HG02943 (cell line): Measurements from ENCODE around the gene C19orf25.
"Not testable (repeated sequence)": the region's sequence is repeated elsewhere in the genome, so short reads cannot be mapped to it uniquely, and the experiment has no call there.

Source experiments
- ATAC-seq: cut with Tn5 transposase; IDR thresholded peaks from one replicate; pipeline ENCODE4 v1.9.1; 2021; ENCODE audit warnings: mild to moderate bottlenecking, low read depth, moderate library complexity; ENCODE audit not compliant: unreplicated experiment

C19orf25 gene

GRCh38 chr19:1451916-1452801 is 26.9 kb downstream of the C19orf25 start:
- ATAC-seq, result no peak

GRCh38 chr19:1450735-1451731 is 28.0 kb downstream of the C19orf25 start:
- ATAC-seq, result no peak

- no peak for ATAC-seq
Observed at GRCh38 chr19:1449467-1450442, 29.3 kb downstream of the C19orf25 start, which contains the start of gene APC2. APC2 (plus strand) TSS chr19:1450121; CDS start chr19:1453002, 2,881 bp downstream.

GRCh38 chr19:1447944-1448343 is 31.1 kb downstream of the C19orf25 start:
- no peak for ATAC-seq

GRCh38 chr19:1447504-1447903 is 31.5 kb downstream of the C19orf25 start:
- ATAC-seq, result no peak

GRCh38 chr19:1446713-1447481 is 32.1 kb downstream of the C19orf25 start:
- no peak for ATAC-seq

GRCh38 chr19:1445932-1446712 is 32.9 kb downstream of the C19orf25 start:
- ATAC-seq, result no peak

GRCh38 chr19:1445185-1445931 is 33.7 kb downstream of the C19orf25 start:
- no peak for ATAC-seq

GRCh38 chr19:1441677-1442438 is 37.2 kb downstream of the C19orf25 start:
- ATAC-seq, result no peak

- no peak for ATAC-seq
Observed at GRCh38 chr19:1441022-1441426, 38.0 kb downstream of the C19orf25 start.

- ATAC-seq, result no peak
Observed at GRCh38 chr19:1440418-1440801, 38.6 kb downstream of the C19orf25 start.

GRCh38 chr19:1439525-1440417 is 39.2 kb downstream of the C19orf25 start:
- not testable (repeated sequence) for ATAC-seq

GRCh38 chr19:1438933-1439354 is 40.1 kb downstream of the C19orf25 start:
- peak; percentile 11 for ATAC-seq

GRCh38 chr19:1438035-1438932 is 40.7 kb downstream of the C19orf25 start, which contains the start of gene RPS15:
RPS15 (plus strand) TSS chr19:1438396; CDS start chr19:1438426, 30 bp downstream.
- peak; percentile 83 for ATAC-seq

- ATAC-seq, result no peak
Observed at GRCh38 chr19:1437609-1438008, 41.4 kb downstream of the C19orf25 start.
